ENCODE results near the gene RPL13. TPM values are rescaled to one million over a fixed set of nuclear protein-coding genes. Genes with fewer than 3 reads are reported as not detected.
A peak's percentile ranks its signal among the peaks of the same experiment; 100 is the strongest.

Gene RPL13
- total and polyA plus RNA-seq, 2 of the 13 experiments (the other 11 are each of a cell fraction or from before 2014, with no cell fraction given) = 2,988 to 4,411 TPM

DNA sequence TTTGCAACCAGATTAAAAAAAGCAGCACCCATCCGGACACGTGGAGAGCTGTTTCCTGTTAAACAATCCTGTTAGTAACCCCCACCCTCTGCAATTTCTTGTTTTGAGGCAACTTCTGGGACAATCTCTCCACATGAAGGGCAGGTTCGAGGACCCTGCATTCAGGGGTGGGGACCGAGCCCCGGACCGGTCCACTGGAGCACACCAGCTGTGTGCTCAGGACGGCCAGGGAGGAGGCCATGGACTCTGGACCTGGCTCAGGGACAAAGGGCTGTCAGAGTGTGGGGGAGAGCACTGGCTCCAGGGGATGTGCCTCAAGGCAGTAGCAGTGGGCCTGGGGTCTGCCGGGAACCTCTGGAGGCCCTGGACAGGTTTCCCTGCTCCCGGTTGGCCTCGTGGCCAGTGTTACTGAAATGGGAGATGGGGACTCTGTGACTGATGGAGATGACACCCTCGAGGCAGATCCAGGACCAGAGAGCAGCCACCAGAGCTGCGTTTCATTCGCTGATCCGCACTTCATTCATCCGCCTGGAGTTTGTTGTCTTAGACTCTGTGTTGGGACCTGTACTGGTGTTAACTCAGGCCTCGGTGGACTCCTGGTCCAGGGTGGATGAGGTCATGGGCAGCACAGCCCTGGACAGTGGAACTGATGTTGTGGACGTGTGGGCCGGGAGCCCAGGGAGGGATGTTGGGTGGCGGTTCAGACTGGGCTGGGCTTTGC is 12.2 kb downstream of the RPL13 start (continued):
- TF ChIP-seq POGK (CRISPR knock-in tag; conservative IDR thresholded peaks at IDR 0.05) (no peak), ZNF629 (CRISPR knock-in tag; conservative IDR thresholded peaks at IDR 0.05) (no peak), MLLT10 (CRISPR knock-in tag; IDR thresholded peaks at IDR 0.05) (no peak), ZNF773 (CRISPR knock-in tag; IDR thresholded peaks at IDR 0.05; ENCODE audit: borderline replicate concordance) (no peak), ZMYM4 (CRISPR knock-in tag; IDR thresholded peaks at IDR 0.05) (no peak), MAX (IDR thresholded peaks at IDR 0.05) (peak; percentile 85), NONO (IDR thresholded peaks at IDR 0.05) (no peak), NONO (CRISPR knock-in tag; conservative IDR thresholded peaks at IDR 0.05) (peak; percentile 83), KDM4B (CRISPR knock-in tag; IDR thresholded peaks at IDR 0.05) (peak; percentile 38; the same call in 1 of the 2 replicates), PHF8 (CRISPR knock-in tag; IDR thresholded peaks at IDR 0.05) (peak; percentile 62), MYPOP (CRISPR knock-in tag; IDR thresholded peaks at IDR 0.05) (peak; percentile 52; the same call in 1 of the 2 replicates), IRF2 (CRISPR knock-in tag; IDR thresholded peaks at IDR 0.05) (peak; percentile 65), MED8 (CRISPR knock-in tag; IDR thresholded peaks at IDR 0.05; ENCODE audit: insufficient replicate concordance) (no peak)
- TF ChIP-seq, protein P1, sequence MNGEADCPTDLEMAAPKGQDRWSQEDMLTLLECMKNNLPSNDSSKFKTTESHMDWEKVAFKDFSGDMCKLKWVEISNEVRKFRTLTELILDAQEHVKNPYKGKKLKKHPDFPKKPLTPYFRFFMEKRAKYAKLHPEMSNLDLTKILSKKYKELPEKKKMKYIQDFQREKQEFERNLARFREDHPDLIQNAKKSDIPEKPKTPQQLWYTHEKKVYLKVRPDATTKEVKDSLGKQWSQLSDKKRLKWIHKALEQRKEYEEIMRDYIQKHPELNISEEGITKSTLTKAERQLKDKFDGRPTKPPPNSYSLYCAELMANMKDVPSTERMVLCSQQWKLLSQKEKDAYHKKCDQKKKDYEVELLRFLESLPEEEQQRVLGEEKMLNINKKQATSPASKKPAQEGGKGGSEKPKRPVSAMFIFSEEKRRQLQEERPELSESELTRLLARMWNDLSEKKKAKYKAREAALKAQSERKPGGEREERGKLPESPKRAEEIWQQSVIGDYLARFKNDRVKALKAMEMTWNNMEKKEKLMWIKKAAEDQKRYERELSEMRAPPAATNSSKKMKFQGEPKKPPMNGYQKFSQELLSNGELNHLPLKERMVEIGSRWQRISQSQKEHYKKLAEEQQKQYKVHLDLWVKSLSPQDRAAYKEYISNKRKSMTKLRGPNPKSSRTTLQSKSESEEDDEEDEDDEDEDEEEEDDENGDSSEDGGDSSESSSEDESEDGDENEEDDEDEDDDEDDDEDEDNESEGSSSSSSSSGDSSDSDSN (CRISPR knock-in tag; IDR thresholded peaks at IDR 0.05) = peak; percentile 66
- TF ChIP-seq, protein P2, sequence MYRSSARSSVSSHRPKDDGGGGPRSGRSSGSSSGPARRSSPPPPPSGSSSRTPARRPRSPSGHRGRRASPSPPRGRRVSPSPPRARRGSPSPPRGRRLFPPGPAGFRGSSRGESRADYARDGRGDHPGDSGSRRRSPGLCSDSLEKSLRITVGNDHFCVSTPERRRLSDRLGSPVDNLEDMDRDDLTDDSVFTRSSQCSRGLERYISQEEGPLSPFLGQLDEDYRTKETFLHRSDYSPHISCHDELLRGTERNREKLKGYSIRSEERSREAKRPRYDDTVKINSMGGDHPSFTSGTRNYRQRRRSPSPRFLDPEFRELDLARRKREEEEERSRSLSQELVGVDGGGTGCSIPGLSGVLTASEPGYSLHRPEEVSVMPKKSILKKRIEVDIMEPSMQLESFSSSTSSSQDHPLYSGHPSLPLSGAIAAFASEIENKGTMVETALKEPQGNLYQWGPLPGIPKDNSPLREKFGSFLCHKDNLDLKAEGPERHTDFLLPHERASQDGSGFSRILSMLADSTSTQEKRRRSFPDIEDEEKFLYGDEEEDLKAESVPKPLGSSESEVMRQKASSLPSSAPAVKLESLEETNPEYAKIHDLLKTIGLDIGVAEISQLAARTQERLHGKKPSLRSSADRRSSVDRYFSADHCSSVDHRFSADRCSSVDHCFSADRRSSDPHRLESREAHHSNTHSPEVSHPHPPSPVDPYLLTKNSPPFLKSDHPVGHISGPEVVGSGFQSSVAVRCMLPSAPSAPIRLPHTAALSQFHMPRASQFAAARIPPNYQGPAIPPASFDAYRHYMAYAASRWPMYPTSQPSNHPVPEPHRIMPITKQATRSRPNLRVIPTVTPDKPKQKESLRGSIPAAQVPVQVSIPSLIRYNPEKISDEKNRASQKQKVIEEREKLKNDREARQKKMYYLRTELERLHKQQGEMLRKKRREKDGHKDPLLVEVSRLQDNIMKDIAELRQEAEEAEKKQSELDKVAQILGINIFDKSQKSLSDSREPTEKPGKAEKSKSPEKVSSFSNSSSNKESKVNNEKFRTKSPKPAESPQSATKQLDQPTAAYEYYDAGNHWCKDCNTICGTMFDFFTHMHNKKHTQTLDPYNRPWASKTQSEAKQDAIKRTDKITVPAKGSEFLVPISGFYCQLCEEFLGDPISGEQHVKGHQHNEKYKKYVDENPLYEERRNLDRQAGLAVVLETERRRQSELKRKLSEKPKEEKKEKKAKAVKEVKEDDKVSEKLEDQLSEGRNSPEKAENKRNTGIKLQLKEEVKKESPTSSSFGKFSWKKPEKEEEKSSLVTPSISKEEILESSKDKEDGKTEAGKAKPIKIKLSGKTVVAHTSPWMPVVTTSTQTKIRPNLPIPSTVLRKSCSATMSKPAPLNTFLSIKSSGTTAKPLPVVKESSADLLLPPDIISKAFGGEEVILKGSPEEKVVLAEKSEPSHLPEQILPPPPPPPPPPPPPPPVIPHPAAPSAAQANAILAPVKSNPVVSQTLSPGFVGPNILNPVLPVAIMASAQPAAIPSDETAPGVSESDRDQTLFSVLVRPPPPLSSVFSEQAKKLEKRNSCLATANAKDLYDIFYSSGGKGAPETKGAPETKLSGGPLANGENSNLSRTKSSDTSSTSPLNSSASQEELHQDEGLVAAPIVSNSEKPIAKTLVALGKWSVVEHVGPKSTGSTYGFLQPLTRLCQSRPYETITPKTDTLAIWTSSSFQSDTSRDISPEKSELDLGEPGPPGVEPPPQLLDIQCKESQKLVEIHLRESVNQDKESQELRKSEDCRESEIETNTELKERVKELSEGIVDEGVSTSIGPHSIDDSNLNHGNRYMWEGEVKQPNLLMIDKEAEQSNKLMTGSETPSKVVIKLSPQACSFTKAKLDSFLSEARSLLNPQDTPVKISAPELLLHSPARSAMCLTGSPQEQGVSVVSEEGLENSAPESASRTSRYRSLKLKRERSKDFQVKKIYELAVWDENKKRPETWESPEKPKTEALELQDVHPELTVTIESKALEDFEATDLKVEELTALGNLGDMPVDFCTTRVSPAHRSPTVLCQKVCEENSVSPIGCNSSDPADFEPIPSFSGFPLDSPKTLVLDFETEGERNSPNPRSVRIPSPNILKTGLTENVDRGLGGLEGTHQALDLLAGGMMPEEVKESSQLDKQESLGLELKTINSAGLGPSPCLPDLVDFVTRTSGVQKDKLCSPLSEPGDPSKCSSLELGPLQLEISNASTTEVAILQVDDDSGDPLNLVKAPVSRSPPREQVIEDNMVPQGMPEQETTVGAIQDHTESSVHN (CRISPR knock-in tag; IDR thresholded peaks at IDR 0.05) = 0 out of 2 replicates have a peak, but pooled peaks have one; percentile 51
